ENCODE measurements around the gene SLC25A21.

- TF ChIP-seq CTCF (IDR thresholded peaks at IDR 0.05) (no peak), POLR2A (IDR thresholded peaks at IDR 0.05) (no peak)
Measured at GRCh38 chr14:36768638-36769337, 403.6 kb downstream of the SLC25A21 start.

All from esophagus squamous epithelium (tissue), 4 donors.